ENCODE results near the gene CCDC148. TPM values are rescaled to one million over a fixed set of nuclear protein-coding genes. Genes with fewer than 3 reads are reported as not detected.

The CCDC148 gene
- total RNA-seq, 3 donors from 2014 or later (not counting 1 experiment from before 2014, with no cell fraction given): not detected

- WGBS (ENCODE audit: insufficient coverage): 89% methylated on average over 4 of the region's 4 CpGs
- intact Hi-C loops (cut with micrococcal nuclease): no loop called here
- ATAC-seq: no peak
Measured at GRCh38 chr2:158467248-158467647, 10.7 kb upstream of the CCDC148 start.

DNA sequence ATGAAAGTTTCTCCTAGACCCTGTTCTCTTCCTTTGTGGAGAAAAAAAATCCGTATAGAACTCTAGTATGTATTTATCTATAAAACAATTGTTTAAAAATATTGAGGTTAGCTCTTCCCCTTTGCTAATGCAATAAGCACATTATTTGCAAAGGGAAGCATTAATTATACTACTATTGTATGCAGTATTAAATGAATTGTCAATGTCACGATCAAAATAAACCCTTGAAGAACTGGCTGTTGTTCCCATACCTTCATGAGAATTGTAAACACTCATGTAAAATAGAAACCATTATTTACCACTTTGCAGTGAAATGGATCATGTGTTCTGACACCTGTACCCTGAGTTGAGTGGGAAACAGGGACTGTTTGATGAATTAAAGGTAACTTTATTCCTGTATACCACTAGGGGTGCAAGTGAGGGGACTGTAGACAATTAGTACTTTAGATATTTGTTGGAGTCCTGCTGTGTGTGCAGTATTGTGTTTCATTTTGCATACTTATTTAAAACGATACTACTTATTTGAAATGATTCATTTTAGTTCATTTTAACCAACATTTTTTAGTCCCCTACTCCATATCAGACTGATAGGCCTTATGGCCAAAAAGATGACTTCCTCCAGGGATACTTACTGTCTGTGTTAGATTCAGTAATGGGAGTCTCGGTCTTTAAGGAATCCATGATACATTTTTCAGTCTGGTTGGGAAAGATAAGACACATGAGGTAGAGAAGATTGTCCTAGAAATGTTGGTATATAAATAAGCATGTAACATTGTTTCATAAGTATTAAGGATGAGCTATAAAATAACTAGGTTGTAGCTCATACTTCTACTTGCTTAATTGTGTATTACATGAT, 8.1 kb upstream of the CCDC148 start:
- DNase-seq (peak in 1 of 2 donors; percentile 51), ATAC-seq (peak; percentile 44 to 57 (median 57))
- Mint-ChIP-seq H3K4me3 (no peak overlapping the region), H3K4me1 (no peaks in the 10 kb centered on the region), H3K27ac (no peak overlapping the region), H3K36me3 (no peaks in the 10 kb centered on the region), H3K9me3 (no peaks in the 10 kb centered on the region), H3K27me3 (ENCODE audit: low read depth in 2 of 2) (peaks cover 0 to 12% of the 10 kb centered on the region in 2 donors)
- intact Hi-C loops (cut with micrococcal nuclease): no loop called here
- 78% methylated on average over 1 of the region's 4 CpGs for WGBS (ENCODE audit: insufficient coverage)
- H3K27ac ChIP-seq (ENCODE audit: low read length): no peak overlapping the region
- H3K36me3 ChIP-seq (ENCODE audit: control insufficient read depth, insufficient read depth, low read length): no peaks in the 10 kb centered on the region
- TF ChIP-seq, protein P1, sequence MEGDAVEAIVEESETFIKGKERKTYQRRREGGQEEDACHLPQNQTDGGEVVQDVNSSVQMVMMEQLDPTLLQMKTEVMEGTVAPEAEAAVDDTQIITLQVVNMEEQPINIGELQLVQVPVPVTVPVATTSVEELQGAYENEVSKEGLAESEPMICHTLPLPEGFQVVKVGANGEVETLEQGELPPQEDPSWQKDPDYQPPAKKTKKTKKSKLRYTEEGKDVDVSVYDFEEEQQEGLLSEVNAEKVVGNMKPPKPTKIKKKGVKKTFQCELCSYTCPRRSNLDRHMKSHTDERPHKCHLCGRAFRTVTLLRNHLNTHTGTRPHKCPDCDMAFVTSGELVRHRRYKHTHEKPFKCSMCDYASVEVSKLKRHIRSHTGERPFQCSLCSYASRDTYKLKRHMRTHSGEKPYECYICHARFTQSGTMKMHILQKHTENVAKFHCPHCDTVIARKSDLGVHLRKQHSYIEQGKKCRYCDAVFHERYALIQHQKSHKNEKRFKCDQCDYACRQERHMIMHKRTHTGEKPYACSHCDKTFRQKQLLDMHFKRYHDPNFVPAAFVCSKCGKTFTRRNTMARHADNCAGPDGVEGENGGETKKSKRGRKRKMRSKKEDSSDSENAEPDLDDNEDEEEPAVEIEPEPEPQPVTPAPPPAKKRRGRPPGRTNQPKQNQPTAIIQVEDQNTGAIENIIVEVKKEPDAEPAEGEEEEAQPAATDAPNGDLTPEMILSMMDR (IDR thresholded peaks at IDR 0.05): peak; percentile 48
- no peak overlapping the region for H3K4me3 ChIP-seq (ENCODE audit: low read length)
- H3K9me3 ChIP-seq (ENCODE audit: control insufficient read depth, insufficient read depth, low read length): no peaks in the 10 kb centered on the region
- no peaks in the 10 kb centered on the region for H3K27me3 ChIP-seq (ENCODE audit: control insufficient read depth, insufficient read depth, low read length)
- no peaks in the 10 kb centered on the region for H3K4me1 ChIP-seq (ENCODE audit: control insufficient read depth, insufficient read depth, low read length)

More at GRCh38 chr2:158467248-158467647, 10.7 kb upstream of the CCDC148 start:
- H3K4me1 Mint-ChIP-seq: no peaks in the 10 kb centered on the region
- no peaks in the 10 kb centered on the region for H3K9me3 Mint-ChIP-seq
- H3K4me3 Mint-ChIP-seq: no peak overlapping the region
- TF ChIP-seq, protein P1 (IDR thresholded peaks at IDR 0.05): no peak
- no peaks in the 10 kb centered on the region for H3K36me3 ChIP-seq (ENCODE audit: control insufficient read depth, insufficient read depth, low read length)
- no peak overlapping the region for H3K27ac Mint-ChIP-seq
- H3K9me3 ChIP-seq (ENCODE audit: control insufficient read depth, insufficient read depth, low read length): no peaks in the 10 kb centered on the region
- no peaks in the 10 kb centered on the region for H3K27me3 ChIP-seq (ENCODE audit: control insufficient read depth, insufficient read depth, low read length)
- no peaks in the 10 kb centered on the region for H3K27me3 Mint-ChIP-seq (ENCODE audit: low read depth in 2 of 2)
- no peak overlapping the region for H3K4me3 ChIP-seq (ENCODE audit: low read length)
- no peaks in the 10 kb centered on the region for H3K4me1 ChIP-seq (ENCODE audit: control insufficient read depth, insufficient read depth, low read length)
- no peaks in the 10 kb centered on the region for H3K36me3 Mint-ChIP-seq
- no peak overlapping the region for H3K27ac ChIP-seq (ENCODE audit: low read length)
- no peak for DNase-seq

DNA sequence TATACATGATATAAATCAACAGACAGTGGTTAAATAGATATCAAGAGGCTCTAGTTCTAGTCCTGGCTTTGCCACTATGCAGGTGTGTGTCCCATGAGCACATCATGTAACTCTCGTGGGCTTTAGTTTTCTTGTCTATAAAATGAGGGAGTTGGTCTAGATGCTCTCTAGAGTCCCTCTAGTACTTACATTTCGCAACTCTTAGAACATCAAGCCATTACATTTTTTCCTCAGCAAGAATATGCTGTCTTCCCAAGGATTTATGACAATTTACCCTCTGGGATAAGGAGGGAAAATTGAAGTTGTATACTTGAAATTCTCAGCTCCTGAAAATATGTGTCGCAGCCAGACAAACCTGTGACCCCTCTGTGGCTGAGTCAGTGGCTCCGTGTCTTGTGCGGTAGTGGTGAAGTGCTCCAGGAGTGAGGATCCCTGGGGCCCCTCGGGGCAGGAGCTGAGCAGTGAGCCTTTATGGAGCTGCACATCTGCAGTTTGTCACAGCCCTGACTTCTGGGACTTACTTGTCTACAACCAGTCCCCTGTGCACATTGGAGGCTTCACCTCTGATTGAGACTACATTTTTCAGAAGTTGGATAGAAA, 7.0 kb upstream of the CCDC148 start:
- H3K27ac Mint-ChIP-seq: no peak overlapping the region
- Histone ChIP-seq H3K27ac (ENCODE audit: low read length) (no peak overlapping the region), H3K9me3 (ENCODE audit: control insufficient read depth, insufficient read depth, low read length) (no peaks in the 10 kb centered on the region), H3K36me3 (ENCODE audit: control insufficient read depth, insufficient read depth, low read length) (no peaks in the 10 kb centered on the region), H3K27me3 (ENCODE audit: control insufficient read depth, insufficient read depth, low read length) (peaks cover 3% of the 10 kb centered on the region), H3K4me1 (ENCODE audit: control insufficient read depth, insufficient read depth, low read length) (no peaks in the 10 kb centered on the region), H3K4me3 (ENCODE audit: low read length) (no peak overlapping the region)
- no peaks in the 10 kb centered on the region for H3K36me3 Mint-ChIP-seq
- DNase-seq (no peak), ATAC-seq (no peak)
- peaks cover under 1 to 2% of the 10 kb centered on the region in 2 donors for H3K4me1 Mint-ChIP-seq
- intact Hi-C loops (cut with micrococcal nuclease): no loop called here
- H3K4me3 Mint-ChIP-seq: no peak overlapping the region
- H3K27me3 Mint-ChIP-seq (ENCODE audit: low read depth in 2 of 2): peaks cover under 1 to 22% of the 10 kb centered on the region in 2 donors
- no peaks in the 10 kb centered on the region for H3K9me3 Mint-ChIP-seq
- TF ChIP-seq, protein P1 (IDR thresholded peaks at IDR 0.05): no peak
- WGBS (ENCODE audit: insufficient coverage): 96% methylated on average over 4 of the region's 6 CpGs
